ENCODE data around the gene LHX1.

DNA sequence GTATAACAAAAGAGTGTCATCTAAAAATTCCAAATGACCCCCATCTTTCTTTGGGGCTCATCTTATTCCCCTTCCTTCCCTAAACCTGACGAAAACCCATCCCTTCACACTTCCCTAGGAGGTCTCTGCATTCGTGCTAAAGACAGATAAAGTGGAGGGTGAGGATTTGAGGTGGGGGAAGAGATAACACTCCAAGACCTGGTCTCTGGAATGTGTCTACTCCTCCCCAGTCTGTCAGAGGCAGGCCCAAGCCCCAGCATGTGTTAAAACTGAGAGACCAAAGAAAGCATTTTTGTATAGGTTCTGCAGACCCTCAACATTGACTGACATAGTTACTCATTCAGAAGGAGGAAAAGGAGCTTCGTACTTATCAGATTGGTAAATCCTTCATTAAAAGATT is 11.0 kb upstream of the LHX1 start:
- TF ChIP-seq CTCF (conservative IDR thresholded peaks at IDR 0.05 in 1 of 2, IDR thresholded peaks at IDR 0.05 in 1 of 2; ENCODE audit: low read depth in 1 of 2, low read length in 2 of 2), result no peak
- TF ChIP-seq EZH2 (IDR thresholded peaks at IDR 0.05; ENCODE audit: low read length, missing control alignments), result no peak

Measured in fibroblast of lung (primary cell).